ENCODE data around the gene GFER.

DNA sequence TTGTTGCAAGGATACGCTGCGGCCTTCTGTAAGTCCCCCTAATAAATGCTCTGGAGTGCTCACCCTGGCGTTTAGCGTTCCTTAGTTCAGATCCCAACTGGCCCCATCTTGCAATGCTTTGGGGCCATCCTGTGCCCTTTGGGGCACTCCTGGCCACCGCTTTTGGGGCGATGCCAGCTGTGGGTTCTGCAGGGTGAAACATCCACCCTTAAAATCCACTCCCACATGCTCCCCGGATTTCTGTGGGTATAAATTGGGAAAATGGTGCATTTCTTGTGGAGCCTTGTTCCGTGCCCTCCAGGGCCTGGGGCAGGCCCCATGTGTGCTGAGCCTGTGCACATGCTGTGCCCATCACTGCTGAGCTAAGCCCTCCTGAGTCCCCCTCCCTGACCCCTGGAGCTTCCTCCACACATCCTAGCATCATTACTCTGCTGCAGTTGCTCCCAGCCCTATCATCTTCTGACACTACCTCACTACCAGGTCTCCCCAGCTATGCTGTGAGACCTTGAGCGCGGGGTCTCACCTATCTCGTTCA lies 47.0 kb upstream of the GFER start:
- no peak for TF ChIP-seq YY1 (IDR thresholded peaks at IDR 0.05; ENCODE audit: low read depth)
- TF ChIP-seq SIN3A (IDR thresholded peaks at IDR 0.05; ENCODE audit: borderline replicate concordance, low read depth, low read length) = no peak
- no peak for TF ChIP-seq EP300 (IDR thresholded peaks at IDR 0.05; ENCODE audit: borderline replicate concordance in 1 of 2, low read depth in 1 of 2, low read length in 1 of 2)
- TF ChIP-seq CTCF (IDR thresholded peaks at IDR 0.05) = no peak
- TF ChIP-seq TAF1 (IDR thresholded peaks at IDR 0.05; ENCODE audit: borderline replicate concordance, low read depth, low read length) = no peak
- TF ChIP-seq REST (IDR thresholded peaks at IDR 0.05; ENCODE audit: low read depth, low read length) = no peak
- TF ChIP-seq MAX (IDR thresholded peaks at IDR 0.05; ENCODE audit: low read depth) = no peak
- no peak for TF ChIP-seq ELF1 (IDR thresholded peaks at IDR 0.05)
- no peak for TF ChIP-seq EZH2phosphoT487 (IDR thresholded peaks at IDR 0.05; ENCODE audit: borderline replicate concordance, low read depth)
- TF ChIP-seq FOSL2 (IDR thresholded peaks at IDR 0.05; ENCODE audit: borderline replicate concordance, low read depth) = no peak
- TF ChIP-seq, protein P1, sequence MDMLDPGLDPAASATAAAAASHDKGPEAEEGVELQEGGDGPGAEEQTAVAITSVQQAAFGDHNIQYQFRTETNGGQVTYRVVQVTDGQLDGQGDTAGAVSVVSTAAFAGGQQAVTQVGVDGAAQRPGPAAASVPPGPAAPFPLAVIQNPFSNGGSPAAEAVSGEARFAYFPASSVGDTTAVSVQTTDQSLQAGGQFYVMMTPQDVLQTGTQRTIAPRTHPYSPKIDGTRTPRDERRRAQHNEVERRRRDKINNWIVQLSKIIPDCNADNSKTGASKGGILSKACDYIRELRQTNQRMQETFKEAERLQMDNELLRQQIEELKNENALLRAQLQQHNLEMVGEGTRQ (IDR thresholded peaks at IDR 0.05; ENCODE audit: borderline replicate concordance, low read depth, low read length) = no peak
